NCI-H748 (cell line): Measurements from ENCODE around the gene HLA-DQB2.
"Not testable (repeated sequence)": the region's sequence is repeated elsewhere in the genome, so short reads cannot be mapped to it uniquely, and the experiment has no call there.

Source experiments
- DNase-seq: peaks from one replicate; lab custom pipeline; 2025; ENCODE audit not compliant: unreplicated experiment; lab: John Stamatoyannopoulos, UW

The HLA-DQB2 gene

GRCh38 chr6:32752580-32752979 is 10.8 kb downstream of the HLA-DQB2 start:
- DNase-seq: no peak

GRCh38 chr6:32745649-32746048 is 17.7 kb downstream of the HLA-DQB2 start:
- DNase-seq: not testable (repeated sequence)

- DNase-seq: no peak
Measured at GRCh38 chr6:32744776-32745175, 18.6 kb downstream of the HLA-DQB2 start.

DNA sequence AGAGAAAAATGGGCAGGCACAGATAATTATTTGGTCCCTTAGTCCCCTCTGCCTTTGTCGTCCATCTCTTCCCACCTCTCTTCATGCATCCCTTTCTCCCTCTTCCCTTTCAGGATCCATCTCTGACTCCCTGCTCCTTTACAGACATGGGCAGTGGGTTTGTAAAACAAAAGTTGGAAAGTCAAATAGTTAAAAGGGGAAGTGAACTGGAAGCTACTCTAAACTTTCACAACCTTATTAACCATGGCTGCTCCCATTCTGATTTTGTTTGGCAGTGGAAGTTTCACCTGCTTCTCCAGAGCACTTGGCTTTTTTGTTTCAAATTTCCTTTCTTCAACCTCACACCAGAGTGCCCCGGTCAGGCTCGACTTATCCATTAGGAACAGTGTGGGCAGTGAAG is 21.0 kb downstream of the HLA-DQB2 start:
- no peak for DNase-seq

- DNase-seq: no peak
Measured at GRCh38 chr6:32741031-32741960, 22.0 kb downstream of the HLA-DQB2 start, which contains the start of gene HLA-DQA2. TSS of gene HLA-DQA2 (plus strand) at chr6:32741391. CDS start at chr6:32741444, 53 bp downstream.

DNA sequence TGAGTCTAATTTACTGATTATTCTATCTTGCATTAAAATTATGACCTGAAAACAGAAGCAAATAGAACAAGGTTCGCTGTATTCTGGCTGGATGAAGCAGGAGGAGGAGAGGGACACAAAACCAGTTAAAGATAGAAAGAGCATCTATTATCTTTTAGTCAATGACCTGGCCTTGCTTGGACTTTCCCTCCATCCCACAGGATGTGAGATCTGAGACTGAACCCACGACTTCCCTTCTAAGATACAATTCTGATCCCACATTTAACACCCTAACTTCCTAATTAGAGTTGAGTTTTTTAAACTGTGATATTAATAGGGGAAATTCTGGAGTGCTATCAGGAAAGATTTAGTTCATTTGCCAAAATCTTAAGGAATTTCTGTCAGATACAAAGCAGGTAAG is 25.2 kb downstream of the HLA-DQB2 start:
- no peak for DNase-seq

GRCh38 chr6:32718879-32719278 is 44.5 kb downstream of the HLA-DQB2 start:
- DNase-seq: no peak

GRCh38 chr6:32716396-32716795 is 46.9 kb downstream of the HLA-DQB2 start:
- no peak for DNase-seq

GRCh38 chr6:32713241-32713640 is 50.1 kb downstream of the HLA-DQB2 start:
- DNase-seq: no peak

- DNase-seq: no peak
Measured at GRCh38 chr6:32709625-32710024, 53.7 kb downstream of the HLA-DQB2 start.
